Stomach smooth muscle (tissue), 2 donors: ENCODE results near the gene SCAMP4.

Source experiments
- H3K27ac ChIP-seq: one replicate; pipeline ENCODE4 v1.7.0; 2013; ENCODE audit warnings: mild to moderate bottlenecking, low read length, inconsistent platforms
- H3K27me3 ChIP-seq, 2 donors: one replicate each; pipeline ENCODE4 v1.7.0; 2013; ENCODE audit warnings: low read length in 2 of 2; ENCODE audit not compliant: insufficient read depth in 2 of 2, control insufficient read depth in 1 of 2
- H3K36me3 ChIP-seq, 2 donors: one replicate each; pipeline ENCODE4 v1.7.0; 2013; ENCODE audit warnings: low read length in 2 of 2; ENCODE audit not compliant: control insufficient read depth in 2 of 2, insufficient read depth in 2 of 2
- H3K4me1 ChIP-seq: one replicate; pipeline ENCODE4 v1.7.0; 2013; ENCODE audit warnings: low read length; ENCODE audit not compliant: control insufficient read depth, insufficient read depth
- H3K4me3 ChIP-seq, 2 donors: one replicate each; pipeline ENCODE4 v1.7.0; 2013; ENCODE audit warnings: low read length in 2 of 2
- H3K9ac ChIP-seq, 2 donors: one replicate each; pipeline ENCODE4 v1.7.0; 2013; ENCODE audit warnings: low read length in 2 of 2, mild to moderate bottlenecking in 1 of 2
- H3K9me3 ChIP-seq, 2 donors: one replicate each; pipeline ENCODE4 v1.7.0; 2013; ENCODE audit warnings: low read length in 2 of 2; ENCODE audit not compliant: control insufficient read depth in 2 of 2
- donor health status: healthy.
- donor health status: Pancreatic carcinoma.

SCAMP4 gene

GRCh38 chr19:1932395-1932794 lies 27.2 kb downstream of the SCAMP4 start:
- H3K27me3 ChIP-seq: peaks cover 2 to 3% of the 10 kb centered on the region in 2 donors
- no peaks in the 10 kb centered on the region for H3K9me3 ChIP-seq
- H3K4me1 ChIP-seq: peaks cover 14% of the 10 kb centered on the region
- H3K9ac ChIP-seq: no peak overlapping the region
- no peaks in the 10 kb centered on the region for H3K36me3 ChIP-seq
- H3K4me3 ChIP-seq: no peak overlapping the region
- H3K27ac ChIP-seq: no peak overlapping the region

DNA sequence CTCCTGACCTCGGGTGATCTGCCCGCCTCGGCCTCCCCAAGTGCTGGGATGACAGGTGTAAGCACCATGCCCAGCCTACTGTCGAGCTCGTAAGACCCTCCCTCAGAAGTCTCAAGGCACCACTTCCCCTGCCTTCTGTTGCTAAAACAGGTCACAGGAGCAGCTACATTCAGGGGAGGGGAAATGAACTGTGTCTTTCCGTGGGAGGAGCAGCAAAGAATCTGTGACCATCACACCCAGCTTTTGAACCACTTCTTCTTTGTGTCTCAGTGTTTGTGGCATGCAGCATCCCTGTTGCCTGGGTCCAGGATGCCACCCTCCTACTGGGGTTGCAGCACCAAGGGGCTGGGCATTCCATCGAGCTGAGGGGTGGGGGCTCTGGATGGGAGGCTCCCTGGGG lies 28.0 kb downstream of the SCAMP4 start:
- Histone ChIP-seq H3K9ac (no peak overlapping the region), H3K27ac (no peak overlapping the region), H3K4me1 (peaks cover 14% of the 10 kb centered on the region), H3K27me3 (peaks cover 2 to 3% of the 10 kb centered on the region in 2 donors), H3K9me3 (no peaks in the 10 kb centered on the region), H3K36me3 (no peaks in the 10 kb centered on the region), H3K4me3 (no peak overlapping the region)

DNA sequence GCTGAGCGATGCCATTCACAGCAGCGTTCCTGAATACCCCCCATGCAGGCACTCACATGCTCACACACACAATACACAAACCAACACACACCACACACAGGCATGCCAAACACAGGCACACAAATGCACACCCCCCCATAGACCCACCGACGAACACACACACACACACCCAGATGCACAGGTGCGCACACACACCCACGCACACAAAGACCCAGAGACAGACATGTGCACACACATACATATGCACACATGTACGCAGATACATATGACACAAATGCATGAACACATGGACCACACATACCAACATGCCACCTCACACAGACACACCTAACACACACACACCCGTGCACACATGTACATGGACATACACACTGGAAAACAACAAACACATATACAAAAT lies 28.7 kb downstream of the SCAMP4 start:
- Histone ChIP-seq H3K27me3 (peaks cover 2 to 3% of the 10 kb centered on the region in 2 donors), H3K36me3 (no peaks in the 10 kb centered on the region), H3K27ac (no peak overlapping the region), H3K9ac (no peak overlapping the region), H3K4me3 (no peak overlapping the region), H3K9me3 (no peaks in the 10 kb centered on the region), H3K4me1 (peaks cover 13% of the 10 kb centered on the region)

- H3K4me1 ChIP-seq: peaks cover 17% of the 10 kb centered on the region
- H3K9ac ChIP-seq: no peak overlapping the region
- H3K4me3 ChIP-seq: no peak overlapping the region
- H3K27ac ChIP-seq: no peak overlapping the region
- H3K9me3 ChIP-seq: no peaks in the 10 kb centered on the region
- H3K27me3 ChIP-seq: peaks cover 0 to 2% of the 10 kb centered on the region in 2 donors
- H3K36me3 ChIP-seq: no peaks in the 10 kb centered on the region
Observed at GRCh38 chr19:1935484-1936208, 30.4 kb downstream of the SCAMP4 start.

GRCh38 chr19:1936430-1936829 lies 31.2 kb downstream of the SCAMP4 start:
- H3K9ac ChIP-seq: no peak overlapping the region
- no peak overlapping the region for H3K27ac ChIP-seq

DNA sequence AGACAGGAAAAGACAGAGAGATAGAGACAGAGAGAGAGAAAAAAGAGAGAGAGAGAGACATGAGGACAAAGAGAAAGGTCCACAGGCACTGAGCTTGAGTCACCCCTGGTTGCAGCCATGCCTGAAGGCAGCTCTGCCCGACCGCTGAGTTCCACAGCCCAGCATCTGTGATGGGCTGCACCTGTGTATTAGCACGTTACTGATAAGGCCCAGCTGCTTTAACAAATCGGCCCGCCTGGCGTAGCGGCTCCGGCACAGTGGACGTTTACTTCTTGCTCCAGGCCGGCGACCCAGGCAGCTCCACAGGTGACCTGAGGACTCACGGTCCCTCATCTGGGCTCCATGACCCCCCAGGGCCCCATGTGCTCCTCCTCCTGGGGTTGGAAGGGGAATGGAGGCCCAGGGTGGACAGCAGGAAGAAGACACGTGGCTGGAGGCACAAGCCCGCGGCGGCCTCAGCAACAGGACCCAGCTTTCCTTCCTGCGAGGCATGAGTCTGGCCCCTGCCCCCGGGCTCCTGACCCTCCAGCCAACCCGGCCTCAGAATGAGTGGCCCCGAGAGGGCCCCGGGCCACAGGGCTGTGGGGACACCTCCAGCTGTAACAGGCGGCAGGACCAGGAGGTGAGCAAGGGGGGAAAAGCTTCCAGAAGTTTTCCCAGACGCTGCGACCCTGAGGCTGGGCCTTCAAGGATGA lies 31.9 kb downstream of the SCAMP4 start:
- H3K27me3 ChIP-seq: peaks cover 0 to 2% of the 10 kb centered on the region in 2 donors
- no peak overlapping the region for H3K27ac ChIP-seq
- H3K4me3 ChIP-seq: no peak overlapping the region
- no peaks in the 10 kb centered on the region for H3K36me3 ChIP-seq
- peaks cover 20% of the 10 kb centered on the region for H3K4me1 ChIP-seq
- no peak overlapping the region for H3K9ac ChIP-seq
- no peaks in the 10 kb centered on the region for H3K9me3 ChIP-seq

More at GRCh38 chr19:1936430-1936829, 31.2 kb downstream of the SCAMP4 start:
- H3K36me3 ChIP-seq: no peaks in the 10 kb centered on the region
- H3K4me3 ChIP-seq: no peak overlapping the region
- H3K27me3 ChIP-seq: peaks cover 0 to 2% of the 10 kb centered on the region in 2 donors
- H3K4me1 ChIP-seq: peaks cover 17% of the 10 kb centered on the region
- no peaks in the 10 kb centered on the region for H3K9me3 ChIP-seq

DNA sequence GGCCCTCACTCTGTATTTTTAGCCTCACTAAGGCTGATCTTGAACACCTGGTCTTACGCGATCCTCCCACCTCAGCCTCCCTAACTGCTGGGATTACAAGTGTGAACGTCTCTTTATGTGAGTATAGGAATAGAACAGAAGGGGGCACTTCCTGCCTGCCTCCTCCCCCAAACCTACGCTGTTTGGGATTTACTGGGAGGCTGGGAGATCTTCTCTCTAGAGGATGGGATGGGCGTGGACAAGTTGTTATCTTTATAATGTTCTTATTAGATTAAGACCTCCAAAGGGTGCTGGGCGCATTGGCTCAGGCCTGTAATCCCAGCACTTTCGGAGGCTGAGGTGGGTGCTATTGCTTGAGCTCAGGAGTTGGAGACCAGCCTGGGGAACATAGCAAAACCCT lies 32.9 kb downstream of the SCAMP4 start:
- Histone ChIP-seq H3K9me3 (no peaks in the 10 kb centered on the region), H3K36me3 (no peaks in the 10 kb centered on the region), H3K27me3 (peaks cover 0 to 2% of the 10 kb centered on the region in 2 donors), H3K27ac (no peak overlapping the region), H3K4me3 (no peak overlapping the region), H3K4me1 (peaks cover 30% of the 10 kb centered on the region), H3K9ac (no peak overlapping the region)

DNA sequence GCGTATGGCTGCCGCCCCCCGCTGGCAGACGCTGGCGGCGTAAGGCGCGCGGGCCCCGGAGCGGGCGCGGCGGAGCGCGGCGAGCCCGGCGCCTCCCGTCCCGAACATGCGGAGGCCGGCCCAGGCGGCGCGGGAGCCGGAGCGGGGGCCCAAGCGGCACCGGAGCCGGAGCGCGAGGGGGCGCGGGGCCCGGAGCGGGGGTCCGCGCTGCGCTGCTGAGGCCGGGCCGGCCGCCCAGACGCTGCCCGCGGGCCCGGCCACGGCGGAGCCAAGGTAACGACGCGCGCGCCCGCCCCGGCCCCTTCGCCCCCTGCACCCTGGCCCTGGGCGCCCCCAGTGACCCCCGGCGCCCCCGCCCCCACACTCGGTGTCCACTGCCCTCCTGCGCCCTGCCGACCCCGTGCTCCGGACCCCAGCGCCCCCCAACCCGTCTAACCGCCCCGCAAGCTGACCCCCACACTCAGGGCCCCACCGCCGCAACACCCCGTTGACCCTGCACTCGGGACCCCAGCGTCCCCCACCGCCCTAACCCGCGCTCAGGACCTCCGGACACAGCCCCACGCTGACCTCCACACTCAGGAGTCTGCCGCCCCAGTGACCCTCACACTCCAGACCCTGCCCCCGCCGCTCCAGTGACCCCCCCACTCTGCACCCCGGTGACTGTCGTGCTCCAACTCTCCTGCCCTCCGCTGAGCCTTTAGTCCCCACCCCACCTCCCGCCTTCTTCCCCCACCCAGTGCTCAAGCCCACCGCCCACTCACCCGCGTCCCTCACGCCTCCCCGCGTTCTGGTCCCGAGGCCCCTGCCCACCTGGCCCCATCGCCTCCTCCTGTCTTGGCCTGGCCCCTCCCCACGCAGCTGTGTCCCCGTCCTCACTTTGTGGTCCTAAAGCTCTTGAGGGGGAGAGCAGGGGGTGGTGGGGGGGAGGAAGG lies 36.2 kb downstream of the SCAMP4 start, which contains the start of gene CSNK1G2:
TSS of gene CSNK1G2 (plus strand) at position 27 of the 932 bp plus-strand sequence. CDS start 28,601 bp downstream, outside the sequence.
- H3K4me1 ChIP-seq: peaks cover 38% of the 10 kb centered on the region
- peak within 1 kb of the TSS; percentile 99 for H3K27ac ChIP-seq
- peak within 1 kb of the TSS; percentile 89 to 91 for H3K4me3 ChIP-seq
- H3K27me3 ChIP-seq: no peaks in the 10 kb centered on the region
- no peaks in the 10 kb centered on the region for H3K9me3 ChIP-seq
- H3K36me3 ChIP-seq: no peaks in the 10 kb centered on the region
- H3K9ac ChIP-seq: peak within 1 kb of the TSS; percentile 95 to 97

DNA sequence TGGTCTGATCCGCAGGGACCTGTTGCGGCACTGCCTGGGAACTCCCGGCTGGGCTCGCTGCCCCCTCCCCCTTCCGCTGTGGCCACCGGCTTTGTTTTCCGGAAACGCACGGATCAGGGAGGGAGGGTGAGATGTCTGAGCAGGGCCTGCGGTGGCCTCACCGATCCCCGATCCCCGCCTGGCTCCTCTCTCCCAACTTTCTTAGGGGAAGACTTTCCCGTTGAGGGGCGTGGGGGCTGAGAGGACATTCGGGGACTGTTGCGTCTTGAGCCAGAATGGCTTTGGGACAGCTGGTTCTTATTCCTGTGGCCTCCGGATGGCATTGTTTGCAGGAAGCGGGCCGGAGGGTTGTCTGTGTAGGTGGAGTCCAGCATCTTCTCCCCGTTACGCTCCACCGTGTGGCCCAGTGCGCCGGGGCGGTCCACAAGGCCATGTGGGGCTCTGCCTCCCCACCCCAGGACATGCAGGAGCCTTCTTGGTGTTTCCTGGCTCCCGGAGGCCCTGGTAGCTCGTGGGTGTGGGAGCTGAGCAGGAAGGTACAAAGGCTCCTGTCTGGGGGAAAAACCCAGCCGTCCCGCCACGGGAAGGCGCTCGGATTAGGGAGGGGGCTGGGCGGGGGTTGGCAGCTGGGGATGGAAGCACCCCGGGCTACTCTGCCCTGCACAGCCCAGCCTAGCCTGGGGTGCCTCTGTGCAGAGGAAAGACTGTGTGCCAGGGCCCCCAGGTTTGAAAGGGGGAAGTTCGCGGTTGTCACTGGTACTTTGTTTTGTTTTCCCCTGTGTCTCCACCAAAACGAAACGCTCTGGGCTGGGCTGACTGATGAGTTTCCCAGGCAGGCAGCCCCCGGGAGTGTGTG lies 37.1 kb downstream of the SCAMP4 start:
- H3K4me1 ChIP-seq: peaks cover 38% of the 10 kb centered on the region
- H3K27ac ChIP-seq: peak overlapping the region; percentile 60
- peak overlapping the region; percentile 89 to 91 for H3K4me3 ChIP-seq
- H3K27me3 ChIP-seq: no peaks in the 10 kb centered on the region
- H3K9me3 ChIP-seq: no peaks in the 10 kb centered on the region
- peak overlapping the region; percentile 60 to 86 for H3K9ac ChIP-seq
- no peaks in the 10 kb centered on the region for H3K36me3 ChIP-seq
